Fibroblast of the conjunctiva (primary cell): ENCODE results near the gene TMEM132D.

Source experiments
- DNase-seq: peaks from one replicate; pipeline ENCODE4 v3.0.0-alpha.2; 2010; ENCODE audit warnings: low read depth

Gene TMEM132D

DNA sequence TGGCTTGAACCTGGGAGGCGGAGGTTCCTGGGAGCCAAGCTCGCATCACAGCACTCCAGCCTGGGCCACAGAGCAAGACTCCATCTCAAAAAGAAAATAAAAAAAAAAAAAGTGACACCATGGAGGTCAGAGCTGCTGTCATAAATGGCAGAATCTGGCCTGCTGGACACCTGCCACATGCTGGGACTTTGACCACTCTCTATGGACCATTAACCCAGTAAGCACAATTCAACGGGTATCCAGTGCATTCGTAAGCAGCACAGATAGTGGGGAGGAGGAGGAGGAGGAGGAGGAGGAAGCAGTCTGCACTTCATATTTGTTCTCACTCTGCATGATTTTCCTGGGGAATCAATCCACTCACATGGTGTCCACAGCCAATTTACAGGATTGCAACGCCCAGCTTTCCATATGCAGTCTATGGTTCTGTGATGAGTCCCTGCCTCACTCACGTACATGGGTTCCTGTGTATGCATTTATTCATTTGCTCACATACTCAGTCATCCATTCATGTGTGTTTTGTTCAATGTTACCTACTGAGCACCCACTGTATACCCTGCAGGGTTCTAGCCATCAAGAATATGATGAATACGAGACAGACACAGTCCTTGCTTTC is 723.8 kb downstream of the TMEM132D start:
- no peak for DNase-seq

DNA sequence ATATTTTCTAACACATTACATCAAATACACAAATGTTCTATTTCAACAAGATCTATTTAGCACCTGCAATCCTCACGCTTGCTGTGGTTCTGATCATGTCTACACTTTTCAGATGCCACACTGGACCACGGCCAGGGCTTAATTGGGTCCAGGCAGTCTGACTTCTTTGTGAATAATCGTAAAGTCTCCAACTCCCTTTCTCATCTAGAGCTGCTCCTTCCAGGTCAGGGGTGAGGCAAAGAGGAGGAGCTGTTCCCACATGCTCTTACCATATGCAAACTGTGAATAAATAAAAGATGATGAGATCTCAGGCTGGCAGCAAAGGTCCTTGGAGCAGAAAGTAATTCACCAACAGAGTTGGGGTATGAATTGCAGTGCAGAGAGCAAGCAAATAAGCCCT is 733.9 kb downstream of the TMEM132D start:
- DNase-seq = no peak

DNA sequence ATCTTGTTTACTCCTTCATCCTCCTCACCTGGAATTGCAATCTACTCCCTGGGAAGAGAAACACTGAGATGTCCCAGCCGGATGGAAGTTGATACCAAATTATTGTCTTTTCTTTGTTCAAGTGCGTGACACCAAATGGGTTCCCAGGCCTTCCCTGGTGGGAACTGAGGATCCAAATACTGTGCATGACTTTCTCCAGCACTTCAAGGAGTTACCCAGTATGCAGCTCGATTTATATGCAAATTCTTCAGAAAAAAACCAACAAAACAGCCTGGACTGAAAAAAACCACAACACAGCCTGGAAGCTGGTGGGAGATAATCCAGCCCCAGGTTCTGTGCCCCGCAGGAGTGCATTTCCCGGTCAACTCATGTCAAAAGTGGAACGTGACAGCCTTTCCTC is 740.0 kb downstream of the TMEM132D start:
- DNase-seq = no peak

DNA sequence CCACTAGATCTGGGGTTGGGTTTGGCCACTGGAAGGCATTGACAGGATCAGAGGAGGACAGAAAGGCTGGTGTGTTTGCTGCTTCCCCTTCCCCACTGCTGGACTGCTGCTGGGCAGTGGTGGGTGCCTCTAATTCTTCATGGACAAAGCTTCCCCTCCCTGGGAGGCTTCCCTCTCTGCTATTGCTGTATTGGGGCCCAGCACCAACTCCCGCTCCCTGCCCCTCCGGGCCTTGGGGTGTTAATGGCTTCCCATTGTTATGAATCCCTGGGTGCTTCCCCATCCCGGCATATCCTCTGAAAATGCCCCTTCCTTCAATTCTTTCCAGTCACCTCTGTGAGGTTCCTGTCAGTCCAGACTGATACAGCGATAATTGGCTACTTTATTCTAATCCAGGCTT is 740.4 kb downstream of the TMEM132D start:
- no peak for DNase-seq

DNA sequence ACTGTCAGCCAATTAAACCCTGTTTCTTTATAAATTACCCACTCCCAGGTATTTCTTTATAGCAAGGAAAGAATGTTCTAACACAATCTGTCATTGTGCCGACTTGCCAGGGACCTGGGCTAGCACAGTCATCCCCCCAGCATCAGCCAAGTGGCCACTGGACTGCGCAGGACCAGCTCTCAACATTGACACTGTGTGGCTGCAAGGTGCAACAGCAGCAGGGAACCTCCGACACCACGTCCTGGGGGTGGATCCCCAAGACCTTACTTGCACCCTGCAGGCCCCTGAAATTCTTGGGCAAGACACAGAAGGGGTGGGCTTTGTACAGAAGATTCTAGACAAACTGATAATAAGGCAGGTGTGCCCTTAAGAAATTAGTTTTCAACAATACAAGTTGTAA is 741.0 kb downstream of the TMEM132D start:
- DNase-seq = no peak

DNA sequence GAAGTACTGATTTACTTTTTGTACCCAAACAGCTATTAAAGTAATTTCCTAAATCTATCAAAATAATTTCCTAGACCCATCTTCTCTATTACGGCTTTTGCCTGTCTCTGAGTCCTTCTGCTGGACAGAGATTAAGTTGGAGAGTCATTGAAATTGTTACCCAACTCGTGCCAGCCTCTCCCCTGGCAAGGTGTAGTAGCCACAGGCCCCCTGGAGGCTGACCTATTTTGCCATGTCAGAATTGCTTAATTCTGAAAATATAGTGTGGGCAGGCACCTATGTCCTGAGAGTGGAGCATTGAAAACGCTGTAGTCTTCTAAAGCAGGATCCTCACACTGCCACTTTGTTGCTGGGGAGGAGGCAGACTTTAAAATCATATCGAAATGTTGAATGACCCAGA is 742.3 kb downstream of the TMEM132D start:
- no peak for DNase-seq

DNA sequence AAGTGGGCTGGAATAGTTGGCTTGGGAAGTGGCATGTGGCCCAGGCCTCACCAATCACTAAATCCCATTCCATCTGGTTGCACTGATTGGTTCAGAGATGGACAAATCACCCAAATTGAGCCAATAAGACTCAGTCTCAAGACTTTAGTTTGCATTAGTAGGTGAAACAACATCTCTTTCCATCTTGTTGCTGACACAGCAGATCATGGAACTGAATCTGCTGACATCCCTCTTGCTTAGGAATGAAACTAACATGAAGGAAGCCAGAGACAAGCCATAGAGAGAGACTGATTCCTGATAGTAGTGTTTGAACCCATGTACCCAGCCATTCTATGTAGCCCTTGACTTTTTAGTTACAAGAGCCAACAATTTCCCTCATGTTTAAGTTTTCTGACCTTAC is 743.5 kb downstream of the TMEM132D start:
- no peak for DNase-seq

DNA sequence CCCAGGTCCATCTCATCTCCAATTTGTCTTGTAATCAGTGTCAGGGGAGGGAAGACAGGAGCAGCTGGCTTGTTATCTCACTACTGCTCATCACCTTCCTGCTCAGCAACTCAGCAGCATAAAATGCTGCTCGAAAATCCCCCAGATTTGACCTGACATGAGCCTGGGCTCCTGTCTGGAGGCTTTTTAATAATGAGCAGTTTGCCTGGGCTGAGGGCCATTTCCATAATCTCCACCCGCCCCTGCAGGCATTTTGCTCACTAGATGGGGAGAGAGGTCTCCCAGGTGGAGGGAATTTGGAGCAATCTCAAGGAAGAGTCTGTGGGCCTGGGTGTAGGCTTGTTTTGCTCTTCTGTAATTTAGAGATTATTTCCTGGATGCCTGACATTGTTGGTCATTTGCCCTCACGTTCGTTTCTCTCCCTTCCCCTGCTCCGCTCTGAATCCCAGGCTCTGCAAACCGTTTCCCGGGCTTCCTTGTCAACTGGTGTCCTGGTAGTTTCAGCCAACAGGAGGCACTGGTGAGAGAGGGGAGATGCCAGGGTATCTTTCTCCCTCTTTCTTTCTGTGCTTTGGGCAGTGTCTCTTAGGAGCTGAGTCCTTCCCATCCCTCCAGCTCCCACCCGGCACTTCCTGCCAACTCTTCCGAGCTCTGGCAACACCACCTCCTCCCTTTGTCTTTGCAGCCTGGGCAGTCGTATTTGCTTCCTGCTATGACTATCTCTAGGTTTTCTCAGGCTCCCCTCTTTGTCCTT is 751.3 kb downstream of the TMEM132D start:
- no peak for DNase-seq

DNA sequence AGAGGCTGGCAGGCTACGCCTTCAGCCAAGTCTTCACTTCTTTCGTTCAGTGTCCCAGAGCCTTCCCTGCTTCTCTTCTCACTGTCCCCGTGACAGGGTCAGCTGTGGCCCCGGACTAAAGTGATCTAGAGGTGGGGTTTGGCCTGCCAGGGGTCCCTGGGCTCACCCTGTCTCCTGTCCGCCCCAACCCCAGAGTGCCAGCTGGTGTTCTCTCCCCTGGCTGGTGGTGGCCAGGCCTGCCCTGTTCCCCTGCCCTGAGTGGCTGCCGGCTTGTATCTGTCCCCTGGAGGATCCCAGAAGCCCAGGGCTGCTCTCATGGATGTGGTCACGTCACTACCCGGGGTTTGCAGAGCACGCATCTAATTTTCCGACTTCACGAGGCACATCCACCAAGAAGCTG is 753.1 kb downstream of the TMEM132D start:
- no peak for DNase-seq

DNA sequence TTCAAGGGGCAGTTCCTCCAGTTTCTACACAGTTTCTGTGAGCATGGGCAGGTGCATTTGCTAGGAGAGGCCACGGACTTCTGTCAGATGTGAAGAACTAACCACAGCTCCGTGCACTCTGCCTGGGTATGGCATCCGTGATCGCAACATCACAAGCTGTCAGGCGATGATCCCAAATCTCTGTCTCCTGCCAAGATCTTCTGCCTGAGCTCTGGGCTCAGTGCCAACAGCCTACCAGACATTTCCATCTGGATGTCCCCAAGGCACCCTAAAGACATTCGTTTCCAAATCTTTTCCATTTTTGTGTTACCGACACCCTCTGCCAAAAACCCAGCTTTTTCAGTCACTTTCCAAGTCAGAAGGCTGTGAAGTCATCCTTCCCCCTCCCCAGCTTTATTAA is 758.4 kb downstream of the TMEM132D start:
- DNase-seq = no peak

DNA sequence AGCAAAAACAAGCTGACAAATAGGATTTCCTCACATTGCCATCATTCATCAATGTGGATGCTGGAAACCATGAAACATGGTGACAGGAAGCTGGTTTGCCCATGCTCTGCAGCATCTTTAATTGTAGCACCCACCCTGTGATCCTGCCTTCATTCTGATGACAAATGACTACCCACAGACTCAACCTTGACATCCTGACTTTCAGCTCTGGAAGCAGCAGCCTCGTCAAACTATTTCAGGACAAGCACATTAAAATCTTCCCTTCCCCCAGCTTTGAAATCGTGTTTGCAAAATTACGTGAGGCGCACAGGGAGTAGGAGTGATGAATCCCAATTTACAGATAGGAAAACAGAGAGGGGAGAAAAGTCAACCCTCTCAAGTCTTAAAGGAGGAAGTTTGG is 765.0 kb downstream of the TMEM132D start:
- no peak for DNase-seq

DNA sequence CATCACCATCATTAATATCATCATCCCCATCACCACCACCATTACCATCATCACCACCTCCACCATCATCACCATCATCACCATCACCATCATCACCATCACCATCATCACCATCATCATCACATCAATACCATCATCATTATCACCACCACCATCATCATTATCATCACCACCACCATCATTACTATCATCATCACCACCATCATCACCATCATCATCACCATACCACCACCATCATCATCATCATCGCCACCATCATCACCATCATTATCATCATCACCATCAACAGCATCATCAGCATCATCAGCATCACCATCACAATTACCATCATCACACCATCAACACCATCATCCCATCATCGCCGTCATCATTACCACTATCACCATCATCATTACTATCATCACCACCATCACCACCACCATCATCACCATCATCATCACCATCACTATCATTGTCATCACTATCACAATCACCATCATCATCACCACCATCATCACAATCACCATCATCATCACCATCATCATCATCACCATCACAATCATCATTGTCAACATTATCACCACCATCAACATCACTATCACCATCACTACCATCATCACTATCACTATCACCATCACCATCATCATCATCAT is 767.0 kb downstream of the TMEM132D start:
- no peak for DNase-seq

DNA sequence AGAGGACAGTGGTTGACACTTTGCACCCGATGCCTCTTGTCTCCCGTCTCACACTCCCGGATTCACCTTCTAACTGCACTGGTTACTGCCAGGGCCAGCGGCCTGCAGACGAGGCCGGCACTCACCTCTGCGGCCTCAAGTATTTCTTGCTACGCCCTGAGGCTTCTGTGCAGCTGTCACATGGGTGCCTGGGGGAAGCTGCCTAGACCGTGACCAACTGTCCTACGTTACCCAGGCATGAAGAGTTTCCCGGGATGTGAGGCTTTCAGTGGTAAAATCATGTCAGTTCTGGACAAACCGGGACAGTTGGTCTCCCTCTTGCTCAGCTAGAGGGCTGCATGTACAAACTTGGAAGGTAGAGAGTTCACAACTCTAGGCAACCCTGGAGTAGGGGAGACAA is 776.1 kb downstream of the TMEM132D start:
- no peak for DNase-seq

DNA sequence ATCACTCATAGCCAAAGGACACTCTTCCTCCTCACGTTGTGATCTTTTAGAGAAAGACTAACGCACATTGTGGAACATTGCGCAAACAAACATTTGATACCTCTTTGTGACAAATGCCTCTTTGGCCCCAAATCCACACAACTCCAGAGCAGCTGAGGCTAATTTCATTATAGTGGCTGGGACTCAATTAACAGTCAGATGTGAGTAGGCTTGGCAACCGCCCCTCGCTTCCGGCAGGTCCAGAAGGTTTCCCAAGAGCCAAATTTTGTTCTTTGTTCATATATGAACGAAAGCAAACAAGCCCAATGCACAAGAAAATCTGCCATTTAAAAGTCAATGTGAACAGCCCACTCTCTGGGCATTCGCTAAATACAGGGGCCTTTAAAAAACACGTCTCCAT is 776.6 kb downstream of the TMEM132D start:
- no peak for DNase-seq

DNA sequence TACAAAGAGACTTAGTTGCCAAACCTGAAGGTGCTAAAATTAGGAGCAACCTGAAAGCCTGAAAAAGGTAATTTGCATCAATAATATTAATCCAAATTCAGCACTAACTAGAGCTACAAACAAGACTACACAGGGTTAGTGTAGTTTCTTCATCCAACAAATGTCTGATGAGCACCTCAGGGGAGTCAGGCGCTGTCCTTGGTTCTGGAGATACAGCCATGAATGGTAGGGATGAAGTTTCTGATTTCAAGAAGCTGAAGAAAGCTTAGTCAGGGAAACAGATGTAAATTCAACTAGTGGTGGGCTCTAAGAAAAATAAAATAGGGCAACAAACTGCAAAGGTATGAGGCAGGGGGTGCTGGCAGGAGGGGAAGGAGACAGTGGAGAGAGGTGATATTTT is 784.3 kb downstream of the TMEM132D start:
- no peak for DNase-seq

DNA sequence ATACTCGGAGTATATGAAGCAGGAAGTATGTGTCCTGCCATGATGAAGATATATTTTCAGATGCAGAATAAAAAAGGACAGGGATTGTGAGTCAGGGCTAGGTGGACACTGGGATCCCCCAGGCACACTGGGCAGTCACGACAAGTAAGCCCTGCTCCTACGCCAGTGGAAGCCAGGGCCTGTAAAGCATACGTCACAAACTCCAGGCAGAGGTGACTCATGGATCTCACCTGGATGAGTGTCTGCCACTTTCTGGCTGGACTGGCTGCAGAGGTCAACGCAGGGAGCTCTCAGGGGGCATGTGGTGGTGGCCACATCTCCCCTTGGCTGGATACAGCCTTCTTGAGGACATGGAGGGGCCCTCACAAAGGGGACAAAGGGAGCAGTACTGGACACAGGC is 788.3 kb downstream of the TMEM132D start:
- DNase-seq = no peak

DNA sequence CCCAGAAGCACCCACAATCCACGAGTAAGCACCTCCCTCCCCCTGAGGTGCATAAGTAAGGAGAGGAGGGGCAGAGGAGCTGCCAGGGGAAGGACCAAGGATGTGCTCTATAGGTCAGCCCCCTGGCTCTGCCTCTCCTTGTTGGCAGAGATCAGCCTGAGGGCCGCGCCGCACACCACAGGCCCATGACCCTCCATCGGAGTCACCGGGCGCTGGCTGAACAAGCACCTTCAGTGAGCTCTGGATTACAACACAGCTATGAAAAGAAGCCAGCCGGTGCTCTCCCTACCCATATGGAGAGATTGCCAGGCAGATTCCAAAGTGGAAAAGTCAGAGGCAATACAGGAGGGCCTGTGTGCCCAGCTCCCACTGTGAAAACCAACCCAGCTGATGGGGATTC is 793.2 kb downstream of the TMEM132D start:
- DNase-seq = no peak

DNA sequence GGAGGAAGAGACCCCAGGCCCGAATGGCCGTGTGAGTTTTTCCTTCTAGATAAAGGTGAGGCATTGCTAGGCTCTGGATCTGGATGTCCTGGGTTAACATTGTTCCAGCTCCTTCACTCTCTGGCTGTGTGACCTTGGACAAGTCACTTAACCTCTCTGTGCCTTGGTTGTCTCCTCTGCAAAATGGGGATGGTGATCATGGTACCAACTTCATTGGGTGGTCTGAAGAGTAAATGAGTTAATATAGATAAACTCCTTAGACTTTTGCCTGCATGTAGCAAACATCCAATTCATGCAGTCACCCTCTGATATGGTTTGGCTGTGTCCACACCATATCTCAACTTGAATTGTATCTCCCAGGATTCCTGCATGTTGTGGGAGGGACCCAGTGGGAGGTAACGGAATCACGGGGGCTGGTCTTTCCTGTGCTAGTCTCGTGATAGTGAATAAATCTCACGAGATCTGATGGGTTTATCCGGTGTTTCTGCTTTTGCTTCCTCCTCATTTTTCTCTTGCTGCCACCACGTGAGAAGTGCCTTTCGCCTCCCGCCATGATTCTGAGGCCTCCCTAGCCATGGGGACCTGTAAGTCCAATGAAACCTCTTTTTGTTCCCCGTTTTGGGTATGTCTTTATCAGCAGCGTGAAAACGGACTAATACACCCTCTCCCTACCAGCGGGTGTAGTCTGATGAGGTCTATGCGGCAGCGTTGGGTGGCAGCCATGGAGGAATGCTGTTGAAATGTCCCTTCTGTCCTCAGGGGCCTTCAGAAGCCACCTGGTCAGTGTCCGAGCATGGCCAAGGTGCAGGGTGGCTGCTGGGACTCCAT is 794.4 kb downstream of the TMEM132D start:
- DNase-seq = no peak

DNA sequence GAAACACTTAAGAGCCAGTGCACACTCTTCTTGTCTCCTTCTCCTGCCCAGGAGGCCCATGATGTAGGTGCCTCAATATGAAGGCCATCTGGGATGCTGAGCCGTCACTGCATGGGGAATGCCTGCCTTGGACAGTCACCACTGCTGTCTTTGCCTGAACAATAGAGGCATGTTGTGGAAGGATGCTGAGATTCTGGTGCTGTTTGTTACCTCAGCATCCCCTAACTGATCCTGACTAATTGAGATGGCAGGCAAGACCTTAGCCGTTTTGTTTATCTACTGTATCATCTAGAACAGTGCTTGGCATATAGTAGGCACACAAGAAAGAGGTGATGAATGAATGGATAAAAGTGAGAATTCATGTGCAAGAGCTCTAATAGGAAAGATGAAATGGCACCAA is 797.1 kb downstream of the TMEM132D start:
- DNase-seq = no peak

DNA sequence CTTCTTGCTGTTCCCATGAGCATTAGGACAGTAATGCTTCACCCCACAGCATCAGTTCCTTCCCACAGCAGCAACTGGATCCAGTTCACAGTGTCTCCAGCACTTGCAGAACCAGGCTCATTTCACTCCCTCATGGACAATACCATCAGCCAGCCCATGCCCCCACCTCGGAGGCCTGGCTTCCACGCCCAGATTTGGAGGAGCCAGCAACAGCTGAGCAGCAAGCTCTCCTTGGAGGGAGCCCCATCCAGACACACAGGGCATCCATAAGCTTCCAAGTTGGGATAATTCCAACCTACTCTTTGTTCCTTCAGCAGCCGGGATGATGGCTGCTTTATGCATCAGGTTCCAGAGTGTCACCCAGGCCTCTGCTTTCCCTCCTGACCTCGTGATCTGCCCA is 800.6 kb downstream of the TMEM132D start:
- DNase-seq = no peak

DNA sequence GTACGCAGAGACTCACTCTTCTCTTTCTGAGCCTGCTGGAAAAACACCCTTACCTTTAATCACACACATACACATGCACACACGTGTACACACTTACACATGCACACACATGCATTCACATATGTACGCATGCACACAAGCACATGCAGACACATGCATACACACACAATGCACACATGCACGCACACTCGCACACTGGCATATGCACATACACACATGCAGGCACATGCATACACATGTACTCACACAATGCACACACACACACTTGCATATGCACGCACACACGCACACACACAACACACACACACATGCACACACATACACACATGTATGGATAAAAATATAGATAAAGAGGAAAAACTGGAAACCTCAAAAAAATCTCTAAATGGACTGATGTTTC is 801.6 kb downstream of the TMEM132D start:
- no peak for DNase-seq

DNA sequence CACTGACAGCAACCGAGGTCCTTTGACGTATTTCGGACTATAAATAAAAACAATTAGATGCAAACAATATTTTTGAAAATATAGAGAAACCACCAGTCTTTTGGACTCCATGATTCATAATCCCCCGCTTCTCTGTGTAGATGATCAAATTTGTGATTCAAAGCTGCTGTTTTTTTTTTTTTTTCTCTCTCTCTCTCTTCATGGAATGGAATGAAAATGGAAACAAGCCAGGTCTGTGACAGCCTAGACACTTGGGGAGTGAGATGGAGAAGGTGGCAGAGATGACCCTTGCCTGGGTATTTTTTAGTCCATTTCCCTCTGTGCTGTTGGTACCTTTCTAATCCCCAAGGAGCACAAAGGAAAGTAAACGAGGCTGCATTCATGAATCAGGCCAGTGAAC is 802.0 kb downstream of the TMEM132D start:
- DNase-seq = no peak

DNA sequence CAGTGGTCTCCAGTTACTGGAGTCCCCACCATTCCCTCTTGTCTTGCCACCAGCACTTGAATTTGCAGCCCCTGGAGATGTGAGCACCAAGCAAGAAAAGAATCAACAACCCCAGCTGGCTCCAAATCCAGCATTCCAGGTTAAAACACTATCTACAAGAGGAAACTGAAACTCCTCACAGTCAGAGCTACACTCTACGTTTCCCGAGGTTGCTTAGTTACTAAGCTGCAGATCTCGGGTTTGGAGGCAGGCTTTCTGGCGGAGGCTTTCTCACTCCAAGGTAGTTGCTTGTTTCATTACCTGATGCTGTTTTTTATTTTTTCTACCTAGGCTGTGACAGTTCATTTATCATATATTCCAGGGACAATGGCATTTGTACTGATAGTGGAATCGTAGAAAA is 802.4 kb downstream of the TMEM132D start:
- no peak for DNase-seq
